WTC11 (cell line): ENCODE data around the gene SARM1. TPM values are rescaled to one million over a fixed set of nuclear protein-coding genes. Genes with fewer than 3 reads are reported as not detected.

ENCODE experiments used
- ATAC-seq: fragments of 200-7000 bp; cut with Tn5 transposase; 2 replicates; pipeline ENCODE4 v1.10.0; 2021; ENCODE audit warnings: mild to moderate bottlenecking, moderate library complexity
- CTCF ChIA-PET: fragments of 300-600 bp; sonication (Branson Sonifier 250); formaldehyde crosslinking; loops from one replicate; lab custom pipeline; 2021; ENCODE audit warnings: antibody characterized with exemption; lab: Charles Lee
- POLR2A ChIA-PET: fragments of 350-600 bp; sonication (Branson Sonifier 250); formaldehyde crosslinking; loops from one replicate; lab custom pipeline; 2021; ENCODE audit warnings: antibody characterized with exemption; lab: Charles Lee
- DNase-seq: peaks from one replicate; pipeline ENCODE4 v3.0.0; 2021; ENCODE audit warnings: low spot score
- H3K27ac Mint-ChIP-seq: 2 replicates; pipeline ENCODE4 v1.8.0; 2021; ENCODE audit warnings: mixed read lengths
- H3K27me3 Mint-ChIP-seq: 2 replicates; pipeline ENCODE4 v1.8.0; 2021; ENCODE audit warnings: low read depth, mild to moderate bottlenecking, moderate library complexity, mixed read lengths
- H3K36me3 Mint-ChIP-seq: 2 replicates; pipeline ENCODE4 v1.8.0; 2021; ENCODE audit warnings: mixed read lengths
- H3K4me1 Mint-ChIP-seq: 2 replicates; pipeline ENCODE4 v1.8.0; 2022; ENCODE audit warnings: mixed read lengths
- H3K4me3 Mint-ChIP-seq: 2 replicates; pipeline ENCODE4 v1.8.0; 2021; ENCODE audit warnings: mild to moderate bottlenecking, moderate library complexity, mixed read lengths
- H3K9me3 Mint-ChIP-seq: 2 replicates; pipeline ENCODE4 v1.8.0; 2021; ENCODE audit warnings: mixed read lengths
- ATF6 ChIP-seq: sonication (generic); formaldehyde crosslinking; IDR thresholded peaks from 2 replicates; pipeline ENCODE4 v1.8.1; 2023; ENCODE audit warnings: mild to moderate bottlenecking, missing genetic modification reagents
- ESRRA ChIP-seq: sonication (generic); formaldehyde crosslinking; IDR thresholded peaks from 2 replicates; pipeline ENCODE4 v1.8.1; 2022; ENCODE audit warnings: mild to moderate bottlenecking, missing genetic modification reagents, borderline replicate concordance
- ETV6 ChIP-seq: sonication (generic); formaldehyde crosslinking; IDR thresholded peaks from 2 replicates; pipeline ENCODE4 v1.8.1; 2022; ENCODE audit warnings: mild to moderate bottlenecking, missing genetic modification reagents
- FOXJ3 ChIP-seq: sonication (generic); formaldehyde crosslinking; IDR thresholded peaks from 2 replicates; pipeline ENCODE4 v1.9.0; 2021; ENCODE audit warnings: missing genetic modification reagents, mild to moderate bottlenecking, borderline replicate concordance
- FOXK1 ChIP-seq: sonication (generic); formaldehyde crosslinking; IDR thresholded peaks from 2 replicates; pipeline ENCODE4 v1.8.0; 2022; ENCODE audit warnings: mild to moderate bottlenecking, moderate library complexity, missing genetic modification reagents
- FOXP1 ChIP-seq: sonication (generic); formaldehyde crosslinking; IDR thresholded peaks from 2 replicates; pipeline ENCODE4 v1.8.0; 2022; ENCODE audit warnings: missing genetic modification reagents, mild to moderate bottlenecking, moderate library complexity, borderline replicate concordance
- GTF2I ChIP-seq: fragments of 250-450 bp; sonication (Bioruptor Pico); conservative IDR thresholded peaks from 2 replicates; pipeline ENCODE4 v1.4.0; 2021; ENCODE audit warnings: mild to moderate bottlenecking
- KAT7 ChIP-seq: sonication (generic); formaldehyde crosslinking; IDR thresholded peaks from 2 replicates; pipeline ENCODE4 v1.8.1; 2023; ENCODE audit warnings: missing genetic modification reagents, mild to moderate bottlenecking, borderline replicate concordance
- MYBL2 ChIP-seq: sonication (generic); formaldehyde crosslinking; IDR thresholded peaks from 2 replicates; pipeline ENCODE4 v1.8.1; 2023; ENCODE audit warnings: mild to moderate bottlenecking, moderate library complexity, missing genetic modification reagents
- NFYB ChIP-seq: sonication (generic); formaldehyde crosslinking; conservative IDR thresholded peaks from 2 replicates; pipeline ENCODE4 v1.8.0; 2022; ENCODE audit warnings: low read depth, missing genetic modification reagents
- SMAD3 ChIP-seq: sonication (generic); formaldehyde crosslinking; IDR thresholded peaks from 2 replicates; pipeline ENCODE4 v1.8.0; 2022; ENCODE audit warnings: missing genetic modification reagents, mild to moderate bottlenecking, borderline replicate concordance
- TEAD1 ChIP-seq: sonication (generic); formaldehyde crosslinking; IDR thresholded peaks from 2 replicates; pipeline ENCODE4 v1.8.0; 2022; ENCODE audit warnings: mild to moderate bottlenecking, missing genetic modification reagents
- ZNF121 ChIP-seq: sonication (generic); formaldehyde crosslinking; IDR thresholded peaks from 2 replicates; pipeline ENCODE4 v1.8.0; 2023; ENCODE audit warnings: missing genetic modification reagents
- ZNF263 ChIP-seq: sonication (generic); formaldehyde crosslinking; IDR thresholded peaks from 2 replicates; pipeline ENCODE4 v1.8.1; 2022; ENCODE audit warnings: low read depth, mild to moderate bottlenecking, moderate library complexity, missing genetic modification reagents
- ZNF396 ChIP-seq: fragments of 250-450 bp; sonication (Bioruptor Pico); IDR thresholded peaks from 2 replicates; pipeline ENCODE4 v1.8.0; 2021; ENCODE audit warnings: mild to moderate bottlenecking, moderate library complexity, borderline replicate concordance
- ZSCAN18 ChIP-seq: fragments of 250-450 bp; sonication (Bioruptor Pico); IDR thresholded peaks from 2 replicates; pipeline ENCODE4 v2.1.2; 2022; ENCODE audit warnings: mild to moderate bottlenecking, moderate library complexity
- total RNA-seq: library from RNA; stranded (reverse); gene quantifications from 3 replicates; pipeline ENCODE4 v1.2.3, GENCODE V29; 2021
- TF ChIP-seq, protein P1 (sequence below): fragments of 250-450 bp; sonication (Bioruptor Pico); IDR thresholded peaks from 2 replicates; pipeline ENCODE4 v1.9.0; 2021; ENCODE audit warnings: mild to moderate bottlenecking
- TF ChIP-seq, protein P2 (sequence below): sonication (generic); formaldehyde crosslinking; IDR thresholded peaks from 2 replicates; pipeline ENCODE4 v1.8.1; 2022; ENCODE audit warnings: low read depth, missing genetic modification reagents, borderline replicate concordance
- TF ChIP-seq, protein P3 (sequence below): sonication (generic); formaldehyde crosslinking; IDR thresholded peaks from 2 replicates; pipeline ENCODE4 v1.8.0; 2022; ENCODE audit warnings: mild to moderate bottlenecking, missing genetic modification reagents
- TF ChIP-seq, protein P4 (sequence below): sonication (generic); formaldehyde crosslinking; IDR thresholded peaks from 2 replicates; pipeline ENCODE4 v1.8.0; 2022; ENCODE audit warnings: mild to moderate bottlenecking, missing genetic modification reagents
- TF ChIP-seq, protein P5 (sequence below): sonication (generic); formaldehyde crosslinking; IDR thresholded peaks from 2 replicates; pipeline ENCODE4 v1.8.1; 2022; ENCODE audit warnings: mild to moderate bottlenecking, missing genetic modification reagents, moderate library complexity, borderline replicate concordance

SARM1 gene
- total RNA-seq, 1 experiment from 2014 or later: 3.8 TPM

GRCh38 chr17:28335959-28336871, 35.3 kb upstream of the SARM1 start:
- Mint-ChIP-seq H3K4me1 (peaks cover 20% of the 10 kb centered on the region), H3K36me3 (peaks cover 7% of the 10 kb centered on the region; the same call in 1 of the 2 replicates)

GRCh38 chr17:28338056-28338768, 33.3 kb upstream of the SARM1 start:
- H3K27ac Mint-ChIP-seq: 0 out of 2 replicates have a peak overlapping the region, but pooled peaks have one; percentile 25
- no peaks in the 10 kb centered on the region for H3K27me3 Mint-ChIP-seq
- ATAC-seq (no peak), DNase-seq (no peak)
- CTCF ChIA-PET: no interaction called here
- POLR2A ChIA-PET: no interaction called here
- no peaks in the 10 kb centered on the region for H3K9me3 Mint-ChIP-seq
- H3K36me3 Mint-ChIP-seq: peaks cover 18% of the 10 kb centered on the region
- no peak overlapping the region for H3K4me3 Mint-ChIP-seq
- peaks cover 20% of the 10 kb centered on the region for H3K4me1 Mint-ChIP-seq
- TF ChIP-seq ETV6 (CRISPR knock-in tag): no peak
- TF ChIP-seq ZNF396: no peak
- TF ChIP-seq, protein P1, sequence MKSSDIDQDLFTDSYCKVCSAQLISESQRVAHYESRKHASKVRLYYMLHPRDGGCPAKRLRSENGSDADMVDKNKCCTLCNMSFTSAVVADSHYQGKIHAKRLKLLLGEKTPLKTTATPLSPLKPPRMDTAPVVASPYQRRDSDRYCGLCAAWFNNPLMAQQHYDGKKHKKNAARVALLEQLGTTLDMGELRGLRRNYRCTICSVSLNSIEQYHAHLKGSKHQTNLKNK (CRISPR knock-in tag): no peak
- TF ChIP-seq, protein P2, sequence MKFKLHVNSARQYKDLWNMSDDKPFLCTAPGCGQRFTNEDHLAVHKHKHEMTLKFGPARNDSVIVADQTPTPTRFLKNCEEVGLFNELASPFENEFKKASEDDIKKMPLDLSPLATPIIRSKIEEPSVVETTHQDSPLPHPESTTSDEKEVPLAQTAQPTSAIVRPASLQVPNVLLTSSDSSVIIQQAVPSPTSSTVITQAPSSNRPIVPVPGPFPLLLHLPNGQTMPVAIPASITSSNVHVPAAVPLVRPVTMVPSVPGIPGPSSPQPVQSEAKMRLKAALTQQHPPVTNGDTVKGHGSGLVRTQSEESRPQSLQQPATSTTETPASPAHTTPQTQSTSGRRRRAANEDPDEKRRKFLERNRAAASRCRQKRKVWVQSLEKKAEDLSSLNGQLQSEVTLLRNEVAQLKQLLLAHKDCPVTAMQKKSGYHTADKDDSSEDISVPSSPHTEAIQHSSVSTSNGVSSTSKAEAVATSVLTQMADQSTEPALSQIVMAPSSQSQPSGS (CRISPR knock-in tag): no peak
- no peak for TF ChIP-seq KAT7 (CRISPR knock-in tag)
- no peak for TF ChIP-seq FOXJ3 (CRISPR knock-in tag)
- no peak for TF ChIP-seq GTF2I (CRISPR knock-in tag)
- no peak for TF ChIP-seq ZNF263 (CRISPR knock-in tag)
- no peak for TF ChIP-seq ZSCAN18

More at GRCh38 chr17:28335959-28336871, 35.3 kb upstream of the SARM1 start:
- TF ChIP-seq ZNF121 (CRISPR knock-in tag) (no peak), FOXP1 (CRISPR knock-in tag) (no peak), ESRRA (CRISPR knock-in tag) (no peak), MYBL2 (no peak), FOXK1 (CRISPR knock-in tag) (no peak), ZNF396 (no peak), TEAD1 (no peak), SMAD3 (CRISPR knock-in tag) (no peak), ATF6 (no peak), NFYB (no peak)
- TF ChIP-seq, protein P2 (CRISPR knock-in tag): no peak
- TF ChIP-seq, protein P3, sequence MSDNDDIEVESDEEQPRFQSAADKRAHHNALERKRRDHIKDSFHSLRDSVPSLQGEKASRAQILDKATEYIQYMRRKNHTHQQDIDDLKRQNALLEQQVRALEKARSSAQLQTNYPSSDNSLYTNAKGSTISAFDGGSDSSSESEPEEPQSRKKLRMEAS (CRISPR knock-in tag): no peak
- TF ChIP-seq, protein P4, sequence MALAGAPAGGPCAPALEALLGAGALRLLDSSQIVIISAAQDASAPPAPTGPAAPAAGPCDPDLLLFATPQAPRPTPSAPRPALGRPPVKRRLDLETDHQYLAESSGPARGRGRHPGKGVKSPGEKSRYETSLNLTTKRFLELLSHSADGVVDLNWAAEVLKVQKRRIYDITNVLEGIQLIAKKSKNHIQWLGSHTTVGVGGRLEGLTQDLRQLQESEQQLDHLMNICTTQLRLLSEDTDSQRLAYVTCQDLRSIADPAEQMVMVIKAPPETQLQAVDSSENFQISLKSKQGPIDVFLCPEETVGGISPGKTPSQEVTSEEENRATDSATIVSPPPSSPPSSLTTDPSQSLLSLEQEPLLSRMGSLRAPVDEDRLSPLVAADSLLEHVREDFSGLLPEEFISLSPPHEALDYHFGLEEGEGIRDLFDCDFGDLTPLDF (CRISPR knock-in tag): no peak
- TF ChIP-seq, protein P5, sequence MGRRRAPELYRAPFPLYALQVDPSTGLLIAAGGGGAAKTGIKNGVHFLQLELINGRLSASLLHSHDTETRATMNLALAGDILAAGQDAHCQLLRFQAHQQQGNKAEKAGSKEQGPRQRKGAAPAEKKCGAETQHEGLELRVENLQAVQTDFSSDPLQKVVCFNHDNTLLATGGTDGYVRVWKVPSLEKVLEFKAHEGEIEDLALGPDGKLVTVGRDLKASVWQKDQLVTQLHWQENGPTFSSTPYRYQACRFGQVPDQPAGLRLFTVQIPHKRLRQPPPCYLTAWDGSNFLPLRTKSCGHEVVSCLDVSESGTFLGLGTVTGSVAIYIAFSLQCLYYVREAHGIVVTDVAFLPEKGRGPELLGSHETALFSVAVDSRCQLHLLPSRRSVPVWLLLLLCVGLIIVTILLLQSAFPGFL (CRISPR knock-in tag): no peak
- TF ChIP-seq, all 79 proteins: peak for 0
- peak overlapping the region; percentile 99 for H3K4me3 Mint-ChIP-seq
- peak overlapping the region; percentile 99 for H3K27ac Mint-ChIP-seq
- H3K9me3 Mint-ChIP-seq: no peaks in the 10 kb centered on the region
- DNase-seq: peak; percentile 68
- H3K27me3 Mint-ChIP-seq: no peaks in the 10 kb centered on the region
- ATAC-seq: peak; percentile 11
- ChIA-PET CTCF (interaction anchor here (0.7 to 3.6 kb wide), 16 partner anchors 10 to 617 kb away, joined by 3 to 26 read pairs (median 10); partner anchors contain the start of genes BLTP2, LYRM9, POLDIP2 and SARM1), POLR2A (interaction anchor here (0.6 to 2.5 kb wide), 10 partner anchors 7 to 311 kb away, joined by 3 to 17 read pairs (median 4); partner anchors contain the start of genes POLDIP2 and TMEM97)
